Small intestine (tissue), 7 donors: ENCODE measurements around the gene CSPG4. TPM values are rescaled to one million over a fixed set of nuclear protein-coding genes. Genes with fewer than 3 reads are reported as not detected.
"Not testable (repeated sequence)": the region's sequence is repeated elsewhere in the genome, so short reads cannot be mapped to it uniquely, and the experiment has no call there.

Source experiments
- DNase-seq, 2 donors: peaks; one replicate each; pipeline versions ENCODE4 v3.0.0 to v3.0.0-alpha.2; 2013
- FAIRE-seq: peaks from 2 replicates; lab custom pipeline; 2012; peaks lifted over from hg19 to GRCh38; lab: Jason Lieb, UNC
- H3K27ac ChIP-seq, 3 donors: one replicate each; pipeline ENCODE4 v1.5.1; 2013; ENCODE audit warnings: low read length in 2 of 3, mild to moderate bottlenecking in 2 of 3, control low read depth in 1 of 3, inconsistent platforms in 1 of 3, low read depth in 1 of 3, moderate library complexity in 1 of 3
- H3K27me3 ChIP-seq, 3 donors: one replicate each; pipeline ENCODE4 v1.6.1; 2013; ENCODE audit warnings: low read length in 3 of 3, inconsistent platforms in 1 of 3; ENCODE audit not compliant: control insufficient read depth in 3 of 3, insufficient read depth in 3 of 3
- H3K36me3 ChIP-seq, 3 donors: one replicate each; pipeline ENCODE4 v1.6.1; 2013; ENCODE audit warnings: low read length in 3 of 3, inconsistent platforms in 1 of 3, low read depth in 1 of 3, mild to moderate bottlenecking in 1 of 3, moderate library complexity in 1 of 3; ENCODE audit not compliant: control insufficient read depth in 3 of 3, insufficient read depth in 2 of 3
- H3K4me1 ChIP-seq, 3 donors: one replicate each; pipeline ENCODE4 v1.6.1; 2013; ENCODE audit warnings: low read length in 2 of 3, inconsistent platforms in 1 of 3, low read depth in 1 of 3, mild to moderate bottlenecking in 1 of 3, moderate library complexity in 1 of 3; ENCODE audit not compliant: control insufficient read depth in 3 of 3, insufficient read depth in 2 of 3
- H3K4me3 ChIP-seq, 3 donors: one replicate each; pipeline ENCODE4 v1.5.1; 2013; ENCODE audit warnings: low read length in 3 of 3, control low read depth in 1 of 3, inconsistent platforms in 1 of 3, low read depth in 1 of 3, mild to moderate bottlenecking in 1 of 3, moderate library complexity in 1 of 3
- H3K9me3 ChIP-seq, 2 donors: one replicate each; pipeline ENCODE4 v1.6.1; 2013; ENCODE audit warnings: low read depth in 1 of 2, low read length in 1 of 2; ENCODE audit not compliant: control insufficient read depth in 2 of 2, insufficient read depth in 1 of 2
- WGBS, 3 donors: extraction: QIAGEN DNeasy Blood & Tissue Kit; methylation state at CpG; one replicate each; pipeline ENCODE4 v1.1.7; 2013; 5-methylcytosine and 5-hydroxymethylcytosine counted together
- polyA plus RNA-seq, 4 donors: library from polyadenylated mRNA; stranded (reverse) in 3 of 4; unstranded in 1 of 4; fragments of 200-250 nt in 3 of 4; fragments of 120-200 nt in 1 of 4; gene quantifications; one replicate each; pipeline versions ENCODE4 v1.2.1 to v1.2.3, GENCODE V29; 2013
- donor health status: healthy with polysubstance abuse.
- donor health status: control.
- donor health status: control.
- donor health status: Bipolar disorder and iron deficiency.
- donor health status: healthy.

Gene CSPG4
- polyA plus RNA-seq, 4 donors, result 0.22 to 7.2 (median 2.5) TPM

GRCh38 chr15:75687486-75688277 lies 25.0 kb downstream of the CSPG4 start:
- 89 to 90% (median 89%) methylated on average over 42 to 44 of the region's 44 CpGs for WGBS, 3 donors
- DNase-seq (no peak), FAIRE-seq (no peak)
- peaks cover 0 to 18% (median 0%) of the 10 kb centered on the region in 3 donors for H3K36me3 ChIP-seq
- no peaks in the 10 kb centered on the region for H3K9me3 ChIP-seq
- no peak overlapping the region for H3K4me3 ChIP-seq
- H3K27ac ChIP-seq, result no peak overlapping the region
- peaks cover 0 to 8% (median 0%) of the 10 kb centered on the region in 3 donors for H3K4me1 ChIP-seq
- H3K27me3 ChIP-seq, result no peaks in the 10 kb centered on the region

GRCh38 chr15:75686212-75686642 lies 26.4 kb downstream of the CSPG4 start:
- peaks cover 0 to 21% (median 0%) of the 10 kb centered on the region in 3 donors for H3K36me3 ChIP-seq
- FAIRE-seq, H3K27ac ChIP-seq, H3K4me1 ChIP-seq, H3K27me3 ChIP-seq, H3K9me3 ChIP-seq, H3K4me3 ChIP-seq: not testable (repeated sequence)
- 29 to 33% (median 30%) methylated on average over 13 to 14 of the region's 14 CpGs for WGBS, 3 donors
- peak; percentile 60 to 80 for DNase-seq

- no peaks in the 10 kb centered on the region for H3K27me3 ChIP-seq
- H3K4me1 ChIP-seq, result peaks cover 0 to 11% (median 0%) of the 10 kb centered on the region in 3 donors
- H3K4me3 ChIP-seq, result no peak overlapping the region
- no peak for FAIRE-seq
- no peaks in the 10 kb centered on the region for H3K9me3 ChIP-seq
- DNase-seq, result no peak
- WGBS, 3 donors, result 72 to 80% (median 78%) methylated on average over 12 of the region's 12 CpGs
- H3K36me3 ChIP-seq, result peaks cover 0 to 22% (median 0%) of the 10 kb centered on the region in 3 donors
- no peak overlapping the region for H3K27ac ChIP-seq
These were observed 27.5 kb downstream of the CSPG4 start for GRCh38 chr15:75685195-75685594.

GRCh38 chr15:75684648-75685047 lies 28.0 kb downstream of the CSPG4 start:
- H3K4me3 ChIP-seq, result no peak overlapping the region
- FAIRE-seq, result no peak
- 88 to 92% (median 89%) methylated on average over 10 of the region's 10 CpGs for WGBS, 3 donors

GRCh38 chr15:75683646-75684312 lies 28.9 kb downstream of the CSPG4 start:
- H3K4me1 ChIP-seq, result peaks cover 0 to 15% (median 0%) of the 10 kb centered on the region in 3 donors
- not testable (repeated sequence) for H3K9me3 ChIP-seq, H3K4me3 ChIP-seq, FAIRE-seq, H3K27ac ChIP-seq, H3K27me3 ChIP-seq
- H3K36me3 ChIP-seq, result peaks cover 0 to 16% (median 0%) of the 10 kb centered on the region in 3 donors
- WGBS, 3 donors, result 12 to 25% (median 17%) methylated on average over 13 to 14 of the region's 14 CpGs
- DNase-seq, result peak; percentile 50 to 80

More at GRCh38 chr15:75684648-75685047, 28.0 kb downstream of the CSPG4 start:
- Histone ChIP-seq H3K27me3 (no peaks in the 10 kb centered on the region), H3K36me3 (peaks cover 0 to 22% (median 0%) of the 10 kb centered on the region in 3 donors), H3K4me1 (peaks cover 0 to 15% (median 0%) of the 10 kb centered on the region in 3 donors), H3K27ac (no peak overlapping the region), H3K9me3 (no peaks in the 10 kb centered on the region)
- DNase-seq, result no peak

- no peak overlapping the region for H3K4me3 ChIP-seq
- no peaks in the 10 kb centered on the region for H3K9me3 ChIP-seq
- 88 to 91% (median 90%) methylated on average over 32 to 40 of the region's 40 CpGs for WGBS, 3 donors
- FAIRE-seq, result no peak
- no peak for DNase-seq
- H3K27me3 ChIP-seq, result no peaks in the 10 kb centered on the region
- H3K36me3 ChIP-seq, result peaks cover 0 to 16% (median 0%) of the 10 kb centered on the region in 3 donors
- no peak overlapping the region for H3K27ac ChIP-seq
- peaks cover 0 to 25% (median 0%) of the 10 kb centered on the region in 3 donors for H3K4me1 ChIP-seq
These were observed 30.2 kb downstream of the CSPG4 start for GRCh38 chr15:75682181-75683135.

- 76 to 81% (median 77%) methylated on average over 11 of the region's 11 CpGs for WGBS, 3 donors
- no peak overlapping the region for H3K27ac ChIP-seq
- peaks cover 0 to 37% (median 0%) of the 10 kb centered on the region in 3 donors for H3K4me1 ChIP-seq
- no peaks in the 10 kb centered on the region for H3K9me3 ChIP-seq
- no peaks in the 10 kb centered on the region for H3K27me3 ChIP-seq
- H3K4me3 ChIP-seq, result no peak overlapping the region
- FAIRE-seq (no peak), DNase-seq (no peak)
- H3K36me3 ChIP-seq, result peaks cover 0 to 32% (median 0%) of the 10 kb centered on the region in 3 donors
These were observed 32.5 kb downstream of the CSPG4 start for GRCh38 chr15:75680007-75680789.
